Activated T-cell treated with anti-CD3 and anti-CD28 coated beads for 24 hours (primary cell): Measurements from ENCODE around the gene GCN1.

Experiments
- DNase-seq: peaks from one replicate; pipeline ENCODE4 v3.0.0-alpha.2; 2020; ENCODE audit warnings: low read depth

GCN1 gene

DNA sequence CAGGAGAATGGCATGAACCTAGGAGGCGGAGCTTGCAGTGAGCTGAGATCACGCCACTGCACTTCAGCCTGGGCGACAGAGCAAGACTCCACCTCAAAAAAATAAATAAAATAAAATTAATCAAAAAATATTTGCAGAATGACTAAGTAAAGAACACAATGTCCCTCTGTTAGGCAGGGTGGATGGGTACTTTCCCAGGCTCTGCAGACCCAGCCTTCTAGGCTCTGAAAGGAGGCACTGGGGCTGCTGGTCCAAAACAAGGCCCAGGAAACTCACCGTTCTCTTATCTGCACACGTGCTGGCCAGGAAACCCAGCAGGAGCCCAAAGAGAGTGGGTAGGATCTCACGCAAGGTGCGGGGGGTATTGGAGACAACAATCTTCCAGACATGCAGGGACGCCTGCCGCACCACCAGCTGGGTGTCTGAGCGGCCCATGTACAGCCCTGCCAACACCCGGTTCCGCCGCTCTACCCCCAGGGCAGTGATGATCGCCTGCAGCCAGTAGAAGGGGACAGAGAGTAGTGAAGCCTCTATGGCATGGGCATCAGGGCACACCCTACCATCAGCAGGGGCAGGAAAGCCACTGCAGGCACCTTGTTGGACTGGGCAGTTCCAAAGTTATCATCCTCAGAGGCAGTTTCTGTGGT, 52.2 kb downstream of the GCN1 start:
- DNase-seq: no peak

DNA sequence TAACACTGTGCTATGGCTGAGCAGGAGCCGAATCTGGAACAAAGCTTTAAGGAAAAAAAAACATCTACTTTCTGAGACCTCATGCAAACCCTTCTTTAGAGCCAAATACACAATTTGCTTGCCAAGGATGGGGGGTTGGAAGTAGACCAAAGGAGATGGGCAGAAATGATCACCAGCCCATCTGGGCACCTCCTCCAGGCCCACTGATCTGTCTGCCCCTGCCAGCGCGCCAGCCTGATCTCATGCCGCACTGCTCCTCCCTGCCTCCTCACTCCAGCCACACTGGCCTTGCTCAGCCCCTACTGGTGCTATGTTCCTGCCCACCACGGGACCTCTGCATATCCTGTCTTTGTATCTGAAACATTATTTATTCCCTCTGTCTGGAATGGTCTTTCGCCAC, 53.2 kb downstream of the GCN1 start:
- DNase-seq: no peak

DNA sequence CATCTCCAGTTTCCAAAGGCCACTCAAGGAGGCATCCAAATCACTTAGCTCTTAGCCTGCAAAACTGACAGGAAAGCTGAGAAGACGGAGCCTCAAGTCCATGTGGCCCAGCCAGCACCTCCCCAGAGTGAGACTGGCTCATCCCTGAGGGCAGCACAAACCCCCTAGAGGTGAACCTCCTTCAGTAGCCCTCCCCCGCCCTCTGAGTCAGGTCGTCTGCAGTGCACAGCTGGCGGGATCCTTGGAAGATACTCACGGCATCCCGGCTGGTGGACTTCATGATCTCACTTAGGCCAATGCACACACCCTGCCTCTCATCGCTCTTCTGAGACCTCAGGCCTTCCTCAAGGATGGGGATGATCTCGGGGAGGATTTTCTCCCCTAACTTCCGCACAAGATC, 53.9 kb downstream of the GCN1 start:
- no peak for DNase-seq

DNA sequence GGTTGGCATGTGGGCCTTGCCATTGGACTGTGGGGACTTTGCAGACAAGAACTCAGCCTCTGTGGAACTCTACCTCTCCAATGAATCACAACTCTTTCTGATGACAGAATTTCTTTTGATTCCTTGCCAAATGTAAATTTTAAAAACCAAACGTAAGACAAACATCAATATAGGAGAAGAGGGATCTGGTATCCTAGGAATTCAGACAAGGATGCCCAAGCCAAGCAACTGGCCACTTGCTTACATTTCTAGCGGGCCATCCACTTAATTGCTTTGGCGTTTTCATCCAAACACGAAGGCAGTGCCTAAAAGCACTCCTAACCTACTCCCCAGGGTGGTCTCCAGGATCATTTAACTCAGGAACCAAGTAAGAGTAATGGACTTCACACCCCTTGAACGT, 54.6 kb downstream of the GCN1 start:
- DNase-seq: no peak

DNA sequence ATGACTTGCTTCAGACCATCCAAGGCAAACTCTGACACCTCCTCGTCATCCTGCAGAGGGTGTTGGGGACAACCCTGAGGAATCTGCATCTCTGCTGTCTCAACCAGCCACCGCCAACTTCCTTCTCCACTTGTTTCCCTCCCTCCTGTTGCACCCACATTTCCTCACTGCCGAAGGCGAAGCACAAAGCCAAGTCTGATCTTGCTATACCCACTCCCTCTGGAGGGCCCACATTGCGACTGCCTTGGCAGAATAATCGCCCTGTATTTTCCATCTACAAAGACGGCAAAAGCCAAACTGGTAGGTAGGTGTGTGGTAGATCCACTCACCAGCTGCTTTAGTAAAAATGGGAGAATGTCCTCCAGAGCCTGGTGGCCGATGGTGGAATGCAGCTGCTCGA, 56.1 kb downstream of the GCN1 start:
- DNase-seq: no peak

DNA sequence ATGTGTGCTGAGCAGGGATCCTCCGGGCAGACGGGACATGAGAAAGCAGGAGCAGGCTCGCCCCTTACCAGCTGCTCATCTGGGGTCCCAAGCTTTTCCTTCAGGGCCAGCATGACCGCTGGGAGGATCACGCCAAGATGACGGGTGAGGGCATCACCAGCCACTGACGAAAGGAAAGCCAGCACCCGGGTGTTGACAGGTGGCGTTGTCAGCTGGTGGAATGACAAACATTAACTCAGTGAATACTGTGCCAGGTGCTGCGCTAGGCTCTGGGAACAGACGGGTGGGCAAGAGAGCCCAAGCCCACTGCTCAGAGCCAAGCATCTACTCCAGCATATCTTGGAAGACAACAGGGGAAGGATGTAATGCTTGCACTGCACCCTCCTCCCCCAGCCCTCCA, 56.7 kb downstream of the GCN1 start:
- DNase-seq: no peak

DNA sequence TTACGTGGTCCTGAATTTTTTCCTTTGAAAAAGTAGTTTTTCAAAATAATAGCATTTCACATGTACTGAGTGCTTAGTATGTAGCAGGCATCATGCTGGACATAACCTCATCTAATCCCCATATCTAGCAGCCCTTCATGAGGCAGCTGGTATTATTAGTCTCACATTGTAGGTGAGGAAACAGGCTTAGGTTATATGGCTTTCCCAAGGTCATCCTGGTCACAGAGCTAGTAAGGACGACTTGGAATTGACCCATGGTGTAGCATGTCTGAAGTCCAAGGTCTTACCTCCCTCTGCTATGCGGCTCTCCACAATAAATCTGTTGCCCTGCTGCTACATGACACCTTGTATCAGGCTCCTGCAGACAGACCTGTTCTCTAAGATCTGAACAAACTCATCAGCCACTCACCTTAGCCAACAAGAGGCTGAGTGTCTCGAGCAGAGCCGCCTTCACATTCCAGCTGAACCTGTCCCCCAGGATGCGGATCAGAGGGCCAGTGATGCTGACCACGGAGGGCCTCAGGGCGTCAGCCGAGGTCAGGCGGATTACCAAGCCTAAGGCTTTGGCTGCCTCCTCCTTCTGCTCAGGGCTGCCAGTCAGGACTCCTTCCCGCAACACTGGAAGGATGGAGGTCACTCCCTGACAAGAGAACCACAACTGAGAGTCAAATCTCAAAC, 58.3 kb downstream of the GCN1 start:
- DNase-seq: no peak

DNA sequence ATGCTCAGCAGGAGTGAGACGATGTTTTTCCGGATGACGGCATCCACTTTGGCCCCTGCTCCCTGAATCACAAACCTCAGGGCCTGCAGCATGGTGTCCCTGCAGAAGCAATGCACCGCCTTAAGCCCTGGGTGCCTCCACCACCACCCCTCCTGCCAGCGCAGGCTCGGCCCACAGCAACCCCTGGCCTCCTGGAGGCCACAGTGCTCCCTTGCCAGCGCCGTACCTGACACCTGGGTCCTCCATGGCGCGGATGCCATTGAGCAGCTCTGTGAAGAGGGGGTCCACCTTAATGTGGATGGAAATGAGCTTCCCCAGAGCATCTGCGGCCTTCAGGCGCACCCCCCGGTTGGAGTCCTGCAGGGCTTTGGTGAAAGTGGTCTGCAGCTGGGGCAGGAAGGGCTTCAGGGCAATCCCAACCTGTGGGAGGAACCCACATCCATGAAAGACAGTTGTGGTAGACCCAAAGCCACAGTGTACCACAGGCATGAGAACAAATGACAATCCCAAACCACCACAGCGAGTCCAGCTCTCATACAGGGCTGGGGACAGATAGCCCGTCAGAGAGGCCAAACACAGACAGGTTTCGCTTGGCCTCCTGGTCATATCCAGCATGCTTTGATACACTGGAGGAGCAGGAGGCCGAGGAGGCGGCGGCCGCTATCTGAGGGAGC, 60.1 kb downstream of the GCN1 start:
- no peak for DNase-seq

DNA sequence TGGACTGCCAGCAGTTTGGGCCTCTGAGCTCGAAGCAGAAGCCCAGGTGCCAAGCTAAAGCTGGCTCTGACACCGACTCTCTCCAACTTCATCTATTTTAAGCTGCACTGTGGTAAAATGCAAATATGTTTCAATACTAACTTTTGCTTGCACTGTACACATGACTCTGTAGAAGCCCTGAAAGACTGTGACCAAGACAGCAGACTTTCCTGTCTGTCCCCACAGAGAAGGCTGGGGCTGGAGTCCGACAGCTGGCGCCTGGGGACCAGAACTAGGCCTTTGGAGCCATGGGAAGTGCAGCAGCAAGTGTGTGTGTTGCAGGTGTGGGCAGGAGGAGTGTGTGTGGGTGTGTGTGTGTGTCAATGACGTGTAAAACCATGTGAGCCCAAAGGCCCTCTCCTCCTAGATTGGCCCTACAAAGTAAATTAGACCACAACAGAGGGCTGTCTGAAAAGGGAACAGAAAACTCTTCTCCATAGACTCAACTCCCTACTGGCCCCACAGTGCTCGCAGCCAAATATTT, 61.6 kb downstream of the GCN1 start:
- no peak for DNase-seq

DNA sequence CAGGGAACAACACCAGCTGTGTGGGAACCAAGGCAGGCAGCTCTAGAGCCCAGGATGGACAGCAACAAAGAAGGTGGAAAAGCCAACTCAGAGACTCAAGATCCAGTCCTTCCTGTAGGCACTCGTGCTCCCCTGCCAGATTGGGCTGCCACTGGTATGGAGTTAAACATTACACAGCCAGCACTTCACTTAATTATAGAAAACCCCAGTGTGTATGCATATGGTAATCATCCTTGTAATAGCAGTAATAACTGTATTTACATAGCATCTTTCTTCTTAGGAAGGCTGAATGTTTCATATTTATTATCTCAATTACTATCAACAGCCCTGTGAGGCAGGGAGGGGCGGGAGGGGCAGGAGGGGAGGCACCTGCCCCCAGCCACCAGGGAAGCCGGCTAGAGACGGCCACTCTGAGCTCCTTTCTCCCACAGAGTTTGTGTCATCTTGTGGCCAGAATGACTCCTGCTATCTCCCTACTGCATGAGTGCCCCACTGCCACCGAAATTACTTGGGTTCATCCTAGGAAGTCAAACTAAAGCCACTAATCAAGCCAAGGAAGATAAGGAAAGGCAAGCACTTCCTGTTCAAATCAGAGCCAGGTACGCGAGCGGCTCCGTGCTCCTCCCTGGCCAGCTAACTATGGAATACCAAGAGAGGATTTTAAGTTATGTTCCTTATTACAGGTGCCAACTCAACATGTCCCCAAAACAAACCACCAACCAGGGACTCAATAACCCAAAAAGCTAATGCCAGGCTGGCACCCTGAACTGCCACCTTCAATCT, 62.3 kb downstream of the GCN1 start:
- no peak for DNase-seq

DNA sequence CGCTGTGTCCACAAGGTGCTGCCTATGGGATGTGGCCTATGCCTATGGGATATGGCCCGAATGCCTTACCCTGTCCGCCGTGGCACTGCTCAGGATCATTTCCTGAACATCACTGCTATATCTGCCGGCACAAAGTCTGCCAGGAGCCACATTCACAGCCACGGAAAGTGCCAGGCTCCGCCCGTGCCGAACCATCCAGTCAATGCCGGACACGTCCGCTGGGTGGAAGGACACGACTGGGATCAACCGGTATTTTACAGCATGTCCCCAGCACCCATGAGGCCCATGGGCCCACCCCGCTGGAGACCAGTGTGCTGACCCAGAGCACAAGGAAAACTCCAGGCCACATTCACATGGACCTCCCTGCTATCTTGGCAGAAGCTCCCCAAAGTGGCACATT, 63.4 kb downstream of the GCN1 start:
- no peak for DNase-seq

DNA sequence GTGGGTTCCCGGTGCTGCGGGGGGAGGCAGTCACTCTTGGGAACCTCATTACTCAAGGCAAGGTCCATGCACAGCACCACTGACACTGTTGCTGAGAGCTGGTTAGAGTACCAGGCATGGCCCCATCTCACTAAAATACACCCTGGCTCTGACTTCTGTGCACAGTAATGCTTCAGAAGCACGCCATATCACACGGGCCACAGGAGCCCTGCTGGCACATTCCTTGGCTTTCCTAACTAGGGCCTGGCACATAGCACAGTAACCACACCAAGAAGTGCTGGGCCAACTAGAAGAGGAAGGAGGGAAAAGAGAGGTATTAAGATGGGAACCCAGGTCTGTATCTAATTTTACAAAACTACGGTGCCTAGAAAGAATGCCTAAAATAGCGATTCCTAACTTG, 64.5 kb downstream of the GCN1 start:
- no peak for DNase-seq

DNA sequence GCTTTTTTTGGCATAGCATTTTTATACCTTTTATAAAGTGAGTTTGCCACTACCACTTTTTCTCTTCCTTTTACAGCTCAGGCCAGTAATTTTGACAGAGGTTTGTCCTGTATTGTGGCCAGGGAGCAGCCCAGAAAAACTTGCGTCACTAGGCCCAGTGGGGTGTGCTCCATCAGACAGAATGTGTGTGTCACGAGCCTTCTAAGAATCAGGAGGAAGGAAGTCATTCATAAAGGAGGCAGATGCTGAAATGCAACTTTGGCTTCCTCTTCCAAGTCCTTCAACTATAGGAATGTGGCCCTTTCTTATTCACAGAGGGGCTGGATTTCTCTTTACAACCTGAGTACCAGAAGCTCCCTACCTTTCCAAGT, 67.9 kb downstream of the GCN1 start:
- DNase-seq: no peak

DNA sequence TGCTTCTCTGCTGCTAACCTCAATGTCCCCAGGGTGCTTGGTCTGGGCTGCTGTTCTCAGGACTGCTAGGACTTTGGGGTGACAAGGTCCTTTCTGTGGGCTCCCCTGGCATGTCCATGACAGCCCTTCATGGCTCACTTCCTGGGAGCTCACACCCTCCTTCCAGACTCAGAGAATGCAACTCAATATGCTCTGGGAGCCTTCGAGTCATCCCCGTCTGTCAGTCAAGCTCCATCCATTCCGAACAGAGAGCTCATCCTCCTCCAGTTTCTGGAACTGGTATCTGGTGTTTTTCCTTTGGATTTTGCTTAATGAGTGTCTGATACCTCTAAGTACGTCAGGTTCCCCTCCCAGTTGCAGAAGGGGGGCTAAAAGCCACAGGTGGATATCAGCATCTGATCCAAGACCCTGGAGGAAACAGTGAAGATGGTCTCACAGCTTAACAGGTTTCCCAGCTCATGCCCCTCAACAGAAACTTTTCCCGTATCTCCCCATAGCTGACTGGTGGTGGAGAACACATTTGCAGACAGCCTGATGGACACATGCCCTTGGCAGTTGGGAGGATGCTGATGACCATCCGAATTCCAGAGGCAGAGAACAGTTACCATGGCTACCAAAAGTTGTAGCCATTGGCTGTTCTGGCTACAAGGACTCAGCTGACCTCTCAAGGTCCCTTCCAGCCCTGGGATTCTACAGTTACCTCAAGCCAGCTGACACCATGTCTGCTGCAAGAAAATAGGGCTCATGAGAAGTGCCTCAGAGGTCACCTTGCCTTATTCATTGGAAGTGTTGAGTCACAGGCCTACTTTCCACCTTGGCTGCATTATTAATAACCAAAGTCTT, 68.5 kb downstream of the GCN1 start:
- DNase-seq: no peak

DNA sequence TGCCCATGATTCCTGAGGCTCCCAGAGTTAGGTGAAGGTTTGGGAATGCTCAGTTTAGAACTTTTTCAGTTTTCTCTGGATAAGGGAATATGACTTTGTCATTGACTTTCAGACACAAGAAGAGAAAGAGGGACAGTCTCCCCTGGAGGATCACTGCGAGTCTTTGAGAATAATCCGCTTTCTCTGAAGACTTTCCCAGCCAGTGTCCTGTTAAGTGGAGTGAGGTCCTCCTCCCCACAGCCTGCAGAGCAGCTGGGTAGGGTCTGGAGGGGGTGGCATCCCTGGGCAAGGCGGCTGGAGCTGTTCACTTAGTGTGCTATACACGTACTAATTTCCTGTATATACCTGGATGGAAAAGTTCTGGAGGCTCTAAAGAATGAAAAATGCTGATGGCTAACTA, 69.5 kb downstream of the GCN1 start:
- no peak for DNase-seq

DNA sequence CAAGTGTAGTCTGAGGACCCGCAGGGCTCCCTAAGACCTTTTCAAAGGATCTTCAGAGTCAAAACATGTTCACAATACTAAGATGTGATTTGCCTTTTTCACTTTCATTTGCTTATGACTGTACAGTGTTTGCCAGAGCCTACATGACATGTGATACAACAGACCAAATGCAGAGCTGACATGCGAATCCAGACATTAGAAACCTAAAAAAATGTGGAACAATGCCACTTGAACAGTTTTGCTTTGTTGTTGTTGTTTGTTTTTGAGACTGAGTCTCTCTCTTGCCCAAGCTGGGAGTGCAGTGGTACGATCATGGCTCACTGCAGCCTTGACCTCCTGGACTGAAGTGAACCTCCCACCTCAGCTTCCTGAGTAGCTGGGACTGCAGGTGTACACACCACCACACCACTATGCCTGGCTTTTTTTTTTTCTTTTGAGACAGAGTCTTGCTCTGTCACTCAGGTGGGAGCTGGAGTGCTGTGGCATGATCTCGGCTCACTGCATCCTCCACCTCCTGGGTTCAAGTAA, 72.7 kb downstream of the GCN1 start:
- no peak for DNase-seq

DNA sequence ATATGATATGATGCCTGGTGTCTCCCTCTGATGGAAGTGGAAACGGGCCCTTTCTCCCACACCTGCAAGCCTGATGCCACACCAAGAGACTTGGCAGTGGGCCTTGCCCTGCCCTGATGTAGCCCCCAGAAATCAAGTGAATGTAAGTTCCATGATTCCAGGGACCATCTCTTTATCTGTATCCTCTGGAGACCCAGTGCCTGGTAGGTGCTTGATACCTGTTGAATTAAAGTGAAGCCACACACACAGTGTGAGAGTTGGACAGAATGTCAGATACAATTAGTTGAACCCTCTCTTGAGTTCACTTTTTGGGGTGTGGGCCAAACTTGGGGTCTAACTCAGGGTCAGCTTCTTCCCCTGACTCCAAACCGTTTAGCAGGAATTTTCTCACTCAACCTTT, 73.2 kb downstream of the GCN1 start:
- no peak for DNase-seq

DNA sequence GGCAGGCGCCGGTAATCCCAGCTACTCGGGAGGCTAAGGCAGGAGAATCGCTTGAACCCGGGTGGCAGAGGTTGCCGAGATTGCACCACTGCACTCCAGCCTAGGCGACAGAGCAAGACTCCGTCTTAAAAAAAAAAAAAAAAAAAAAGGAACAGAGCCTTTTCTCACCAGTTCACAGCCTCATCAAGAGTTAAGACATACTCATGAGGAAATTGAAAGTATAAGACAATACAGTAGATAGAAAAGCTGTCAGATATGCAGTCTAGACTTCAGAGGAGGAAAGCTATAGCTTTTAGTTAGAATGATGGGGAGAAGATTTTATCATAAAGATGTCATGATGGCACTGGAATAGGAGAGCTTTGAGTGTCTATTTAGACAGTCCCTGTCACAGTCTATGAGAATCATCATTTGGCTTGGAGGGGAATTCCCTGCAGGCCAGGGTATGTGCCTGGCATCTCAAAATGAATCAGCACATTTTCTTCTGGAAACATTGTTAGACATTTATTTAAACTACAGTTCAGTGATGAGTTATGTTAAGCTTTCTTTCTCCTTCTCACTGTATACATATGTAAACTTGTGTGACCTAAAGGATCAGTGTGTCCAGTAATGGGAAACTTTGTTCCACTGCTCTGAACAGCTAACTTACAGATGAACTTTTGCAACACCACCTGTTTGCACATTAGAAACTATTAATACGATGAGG, 75.1 kb downstream of the GCN1 start:
- DNase-seq: peak; percentile 33

DNA sequence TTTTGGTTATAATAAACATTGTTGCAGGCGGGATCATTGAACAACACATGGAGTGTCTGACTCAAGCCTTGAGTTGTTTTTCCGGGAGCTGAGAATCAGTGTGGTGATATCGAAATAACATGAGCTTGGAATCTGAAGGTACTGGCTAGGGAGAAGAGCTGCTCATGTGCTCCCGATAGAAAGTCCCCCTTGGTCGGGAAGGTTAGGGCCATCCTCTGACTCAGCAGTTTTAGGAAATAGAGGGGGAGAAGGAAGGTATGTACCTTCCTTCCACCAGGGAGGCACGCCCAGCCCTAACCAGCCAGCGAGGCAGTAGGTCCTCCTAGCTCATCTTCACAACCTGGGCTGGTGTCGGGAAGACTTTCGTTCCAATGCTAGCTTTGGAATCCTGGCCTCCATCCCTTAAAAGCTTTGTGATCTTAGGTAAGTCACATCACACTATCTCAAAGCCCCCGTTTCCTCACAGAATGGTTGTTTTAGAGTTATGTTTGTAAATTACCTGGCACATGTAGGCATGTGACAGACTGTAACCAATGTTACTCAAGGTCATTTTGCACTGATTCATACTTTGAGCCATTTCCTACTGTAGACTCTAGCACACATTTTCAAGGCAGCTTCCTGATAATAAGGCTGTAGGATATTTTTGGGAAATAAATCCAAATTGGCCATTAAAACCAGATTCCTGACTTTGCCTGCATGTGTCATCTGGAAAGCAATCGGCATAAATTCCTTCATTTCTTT, 76.0 kb downstream of the GCN1 start:
- no peak for DNase-seq

DNA sequence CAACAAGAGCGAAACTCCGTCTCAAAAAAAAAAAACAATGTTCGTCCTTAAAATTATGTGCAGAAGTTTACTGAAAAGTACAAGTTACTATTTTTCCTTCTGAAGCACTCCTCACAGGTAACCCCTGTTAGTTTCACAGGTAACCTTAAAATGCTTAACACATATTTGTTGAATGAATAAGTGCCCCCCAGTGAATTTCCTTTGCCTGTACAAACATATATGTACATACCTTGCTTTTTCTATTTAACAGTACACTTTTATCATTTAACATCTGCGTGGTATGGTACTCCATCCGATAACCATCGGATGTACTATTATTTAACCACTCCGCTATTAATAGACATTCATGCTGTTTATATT, 76.6 kb downstream of the GCN1 start:
- no peak for DNase-seq
